Stimulated activated CD4-positive, alpha-beta T cell treated with anti-CD3 and anti-CD28 coated beads, Interleukin-4, amount 100 ng/mL, for 4 hours (primary cell): ENCODE data around the gene STAMBPL1.

Experiments used
- DNase-seq, 2 experiments: peaks; one replicate each; pipeline ENCODE4 v3.0.0-alpha.2; 2020

Gene STAMBPL1

GRCh38 chr10:88957381-88957780 is 77.3 kb downstream of the STAMBPL1 start:
- DNase-seq = no peak

GRCh38 chr10:88958721-88959120 is 78.7 kb downstream of the STAMBPL1 start:
- no peak for DNase-seq

GRCh38 chr10:88960802-88961201 is 80.8 kb downstream of the STAMBPL1 start:
- DNase-seq = no peak

- DNase-seq = no peak
Measured at GRCh38 chr10:88961266-88961665, 81.2 kb downstream of the STAMBPL1 start.

- no peak for DNase-seq
Measured at GRCh38 chr10:88962336-88962735, 82.3 kb downstream of the STAMBPL1 start.

- DNase-seq = no peak
Measured at GRCh38 chr10:88963318-88963717, 83.3 kb downstream of the STAMBPL1 start.

- no peak for DNase-seq
Measured at GRCh38 chr10:88964360-88964759, 84.3 kb downstream of the STAMBPL1 start.

- DNase-seq = no peak
Measured at GRCh38 chr10:88964869-88965415, 84.9 kb downstream of the STAMBPL1 start.

- no peak for DNase-seq
Measured at GRCh38 chr10:88966797-88967196, 86.8 kb downstream of the STAMBPL1 start.

GRCh38 chr10:88968391-88968790 is 88.3 kb downstream of the STAMBPL1 start:
- no peak for DNase-seq

- DNase-seq = no peak
Measured at GRCh38 chr10:88971221-88972061, 91.4 kb downstream of the STAMBPL1 start.
